GM12878 (cell line): Measurements from ENCODE around the gene SEMA3G. TPM values are rescaled to one million over a fixed set of nuclear protein-coding genes. Genes with fewer than 3 reads are reported as not detected.

Experiments used
- ATAC-seq: fragments of 200-7000 bp; cut with Tn5 transposase; 3 replicates; pipeline ENCODE4 v1.9.1; 2020; ENCODE audit warnings: mild to moderate bottlenecking, moderate library complexity
- BruUV-seq: library from RNA; stranded (reverse); fragments of 400-500 nt; replicated peaks from 2 replicates; lab custom pipeline; 2021; lab: Mats Ljungman, UMichigan
- CTCF ChIA-PET: fragments of 300-600 bp; sonication (Branson Sonifier 250); formaldehyde crosslinking; extraction: SDS; loops from one replicate; lab custom pipeline; 2021; ENCODE audit warnings: inconsistent platforms; lab: Yijun Ruan, JAX
- POLR2A ChIA-PET: fragments of 350-600 bp; formaldehyde crosslinking; extraction: SDS; loops from one replicate; lab custom pipeline; 2021; ENCODE audit warnings: inconsistent platforms; lab: Charles Lee
- RAD21 ChIA-PET: fragments of 300-600 bp; sonication (Branson Sonifier 250); formaldehyde crosslinking; loops from one replicate; lab custom pipeline; 2023; ENCODE audit warnings: antibody characterized with exemption; ENCODE audit not compliant: unreplicated experiment; lab: Charles Lee
- SMC1A ChIA-PET: fragments of 300-600 bp; sonication (Branson Sonifier 250); formaldehyde crosslinking; loops from one replicate; lab custom pipeline; 2023; ENCODE audit not compliant: unreplicated experiment, uncharacterized antibody; lab: Charles Lee
- DNase-seq: peaks from one replicate; pipeline ENCODE4 v3.0.0-alpha.2; 2011; ENCODE audit warnings: low read depth, low spot score
- FAIRE-seq: peaks from 3 replicates; lab custom pipeline; 2011; peaks lifted over from hg19 to GRCh38; lab: Jason Lieb, UNC
- H2AFZ ChIP-seq: 2 replicates; pipeline ENCODE4 v1.6.0; 2011; ENCODE audit warnings: low read depth, low read length, control low read depth; ENCODE audit not compliant: control insufficient read depth
- H3K27ac ChIP-seq: 2 replicates; pipeline ENCODE4 v1.5.1; 2011; ENCODE audit warnings: control low read depth; ENCODE audit not compliant: control insufficient read depth, insufficient read depth
- H3K27me3 ChIP-seq, 2 experiments: replicated peaks in 1 of 2; 2 replicates each; pipeline versions ENCODE4 v1.6.0 to v1.6.1; 2011; ENCODE audit warnings: low read length in 1 of 2; ENCODE audit not compliant: control insufficient read depth in 2 of 2, insufficient read depth in 2 of 2
- H3K36me3 ChIP-seq, 2 experiments: 2 replicates each; pipeline ENCODE4 v1.5.1; 2011; ENCODE audit warnings: low read length in 1 of 2; ENCODE audit not compliant: control insufficient read depth in 2 of 2, insufficient read depth in 2 of 2
- H3K4me1 ChIP-seq: 2 replicates; pipeline ENCODE4 v1.6.1; 2011; ENCODE audit warnings: mild to moderate bottlenecking, low read length, moderate library complexity, mixed read lengths; ENCODE audit not compliant: control insufficient read depth, insufficient read depth
- H3K4me2 ChIP-seq: 2 replicates; pipeline ENCODE4 v1.6.0; 2011; ENCODE audit warnings: control low read depth; ENCODE audit not compliant: control insufficient read depth, insufficient read depth
- H3K4me3 ChIP-seq: fragments of 200-600 bp; sonication (generic); 2 replicates; pipeline ENCODE4 v1.5.1; 2016
- H3K79me2 ChIP-seq: 2 replicates; pipeline ENCODE4 v1.6.0; 2011; ENCODE audit warnings: low read length; ENCODE audit not compliant: control insufficient read depth, insufficient read depth
- H3K9ac ChIP-seq: 2 replicates; pipeline ENCODE4 v1.8.0; 2011; ENCODE audit warnings: low read length, control low read depth, mixed read lengths; ENCODE audit not compliant: control insufficient read depth, insufficient read depth
- H3K9me3 ChIP-seq: replicated peaks from 3 replicates; pipeline ENCODE4 v1.5.1; 2011; ENCODE audit warnings: mild to moderate bottlenecking, low read length; ENCODE audit not compliant: control insufficient read depth, insufficient read depth
- H4K20me1 ChIP-seq: 2 replicates; pipeline ENCODE4 v1.6.0; 2011; ENCODE audit not compliant: control insufficient read depth, insufficient read depth
- CBFB ChIP-seq: IDR thresholded peaks from 2 replicates; pipeline ENCODE4 v1.6.1; 2016; ENCODE audit warnings: antibody characterized with exemption, low read depth
- CBX3 ChIP-seq: fragments of 200-600 bp; sonication (generic); IDR thresholded peaks from 2 replicates; pipeline ENCODE4 v1.6.1; 2016; ENCODE audit warnings: low read depth, borderline replicate concordance
- CBX5 ChIP-seq: sonication (generic); IDR thresholded peaks from 2 replicates; pipeline ENCODE4 v1.6.1; 2016; ENCODE audit warnings: low read depth, moderate library complexity, mild to moderate bottlenecking, inconsistent platforms
- FOS ChIP-seq: IDR thresholded peaks from 3 replicates; pipeline ENCODE4 v1.6.1; 2011; ENCODE audit warnings: borderline replicate concordance; ENCODE audit not compliant: insufficient read length; ENCODE audit errors: extremely low read depth
- HDAC2 ChIP-seq: fragments of 200-600 bp; sonication (generic); IDR thresholded peaks from 2 replicates; pipeline ENCODE4 v1.6.1; 2017
- JUNB ChIP-seq: IDR thresholded peaks from 2 replicates; pipeline ENCODE4 v1.6.1; 2016; ENCODE audit warnings: antibody characterized with exemption, mild to moderate bottlenecking
- JUND ChIP-seq: IDR thresholded peaks from 2 replicates; pipeline ENCODE4 v1.6.1; 2012; ENCODE audit warnings: low read depth, mild to moderate bottlenecking, low read length, improper control_type of control experiment, moderate library complexity
- NFYA ChIP-seq: IDR thresholded peaks from 2 replicates; pipeline ENCODE4 v1.6.1; 2011; ENCODE audit warnings: low read depth, mild to moderate bottlenecking, low read length, improper control_type of control experiment, borderline replicate concordance
- PAX5 ChIP-seq: IDR thresholded peaks from 2 replicates; pipeline ENCODE4 v1.6.1; 2011; ENCODE audit warnings: low read depth, low read length, borderline replicate concordance
- PRDM15 ChIP-seq: fragments of 450-650 bp; formaldehyde crosslinking; IDR thresholded peaks from 2 replicates; pipeline ENCODE4 v1.4.0; 2020; ENCODE audit warnings: mild to moderate bottlenecking, moderate library complexity
- RELA ChIP-seq: fragments of 450-650 bp; IDR thresholded peaks from 2 replicates; pipeline ENCODE4 v1.8.0; 2014; ENCODE audit warnings: borderline replicate concordance; ENCODE audit not compliant: partially characterized antibody
- SIX5 ChIP-seq: IDR thresholded peaks from 2 replicates; pipeline ENCODE4 v1.6.1; 2011; ENCODE audit warnings: mild to moderate bottlenecking, low read depth, low read length, moderate library complexity; ENCODE audit not compliant: severe bottlenecking
- TARDBP ChIP-seq: IDR thresholded peaks from 2 replicates; pipeline ENCODE4 v1.6.1; 2016; ENCODE audit warnings: borderline replicate concordance
- USF1 ChIP-seq: IDR thresholded peaks from 2 replicates; pipeline ENCODE4 v1.6.1; 2011; ENCODE audit warnings: borderline replicate concordance, low read depth, mild to moderate bottlenecking, moderate library complexity, mixed read lengths, low read length; ENCODE audit not compliant: insufficient read depth; ENCODE audit errors: extremely low read length
- ZBTB33 ChIP-seq: fragments of 450-650 bp; IDR thresholded peaks from 2 replicates; pipeline ENCODE4 v1.6.1; 2017; ENCODE audit warnings: mild to moderate bottlenecking
- WGBS: methylation state at CpG from one replicate; pipeline ENCODE4 v1.1.6; 2016; ENCODE audit warnings: low lambda C conversion rate; ENCODE audit not compliant: insufficient replicate concordance, insufficient coverage; ENCODE audit errors: missing lambda C conversion rate; 5-methylcytosine and 5-hydroxymethylcytosine counted together
- in situ Hi-C: fragments of 300-500 bp; cut with MboI; formaldehyde crosslinking; loops from 9 replicates; pipeline ENCODE4 v1.14.3; 2018; ENCODE audit warnings: mixed read lengths
- intact Hi-C: fragments of 100-400 bp; cut with micrococcal nuclease; formaldehyde crosslinking; loops from one replicate; pipeline ENCODE4 v1.14.2; 2022; ENCODE audit not compliant: unreplicated experiment
- polyA plus RNA-seq, 11 experiments: library from polyadenylated mRNA; depleted of rRNA in 4 of 11; unstranded in 6 of 11; stranded (reverse) in 5 of 11; fragments of >200 nt; fragmentation: Nextera tagmentation in 4 of 11; fragmentation: Illumina TruSeq in 1 of 11; extraction: Ambion mirVana in 4 of 11; extraction: Trizol in 1 of 11; gene quantifications; 1 replicate in 1 of 11; 2 replicates in 10 of 11; pipeline versions ENCODE4 v1.2.1 to v1.2.3, GENCODE V29; 2011 to 2016; ENCODE audit warnings: inconsistent platforms in 2 of 11, missing spikeins in 2 of 11, low read depth in 1 of 11
- total RNA-seq, 4 experiments: library from RNA; depleted of rRNA in 3 of 4; stranded (reverse); fragments of >200 nt in 3 of 4; fragmentation: Illumina TruSeq in 1 of 4; extraction: Trizol in 1 of 4; gene quantifications; 2 replicates each; pipeline versions ENCODE4 v1.2.1 to v1.2.3, GENCODE V29; 2013 to 2021
- TF ChIP-seq, protein P1 (sequence below): fragments of 450-650 bp; IDR thresholded peaks from 2 replicates; pipeline ENCODE4 v1.6.1; 2017; ENCODE audit warnings: mild to moderate bottlenecking, low read depth, inconsistent platforms; ENCODE audit not compliant: poor library complexity, severe bottlenecking

Gene SEMA3G
- total and polyA plus RNA-seq, 10 of the 15 experiments (the other 5 are each of a cell fraction or from before 2014, with no cell fraction given) = 0.03 to 0.04 TPM; not detected in 8

GRCh38 chr3:52432691-52433141 is 12.2 kb downstream of the SEMA3G start:
- H3K79me2 ChIP-seq = no peaks in the 10 kb centered on the region
- CTCF ChIA-PET = interaction anchor here (1.0 to 8.8 kb wide), 4 partner anchors 14 to 93 kb away, joined by 3 to 147 read pairs (median 26); partner anchors contain the start of gene SEMA3G
- intact Hi-C loops (no loop called here), in situ Hi-C loops (no loop called here)
- no peaks in the 10 kb centered on the region for H3K4me1 ChIP-seq
- no peak overlapping the region for H3K9ac ChIP-seq
- no TSS peak for BruUV-seq
- no peak overlapping the region for H3K27ac ChIP-seq
- POLR2A ChIA-PET = interaction anchor here (1.1 kb wide), 1 partner anchor 26 kb away, joined by 3 read pairs; no protein-coding TSS in a partner anchor
- SMC1A ChIA-PET = interaction anchor here (0.6 to 1.1 kb wide), 2 partner anchors 8 to 15 kb away, joined by 3 to 4 read pairs; no protein-coding TSS in a partner anchor
- H4K20me1 ChIP-seq = no peaks in the 10 kb centered on the region
- RAD21 ChIA-PET = no interaction called here
- H3K27me3 ChIP-seq = no peaks in the 10 kb centered on the region
- DNase-seq (no peak), ATAC-seq (no peak), FAIRE-seq (no peak)
- 11% methylated on average over 4 of the region's 4 CpGs for WGBS
- no peaks in the 10 kb centered on the region for H3K36me3 ChIP-seq
- H3K4me2 ChIP-seq = no peak overlapping the region
- no peak overlapping the region for H3K4me3 ChIP-seq
- H2AFZ ChIP-seq = no peak overlapping the region
- no peaks in the 10 kb centered on the region for H3K9me3 ChIP-seq
- TF ChIP-seq NFYA (no peak), CBX5 (no peak), PRDM15 (CRISPR knock-in tag) (no peak), SIX5 (no peak), FOS (no peak), JUNB (no peak), JUND (no peak), CBX3 (no peak), USF1 (no peak), CBFB (no peak), ZBTB33 (no peak), TARDBP (no peak), RELA (no peak), PAX5 (no peak), HDAC2 (no peak)
- TF ChIP-seq, protein P1, sequence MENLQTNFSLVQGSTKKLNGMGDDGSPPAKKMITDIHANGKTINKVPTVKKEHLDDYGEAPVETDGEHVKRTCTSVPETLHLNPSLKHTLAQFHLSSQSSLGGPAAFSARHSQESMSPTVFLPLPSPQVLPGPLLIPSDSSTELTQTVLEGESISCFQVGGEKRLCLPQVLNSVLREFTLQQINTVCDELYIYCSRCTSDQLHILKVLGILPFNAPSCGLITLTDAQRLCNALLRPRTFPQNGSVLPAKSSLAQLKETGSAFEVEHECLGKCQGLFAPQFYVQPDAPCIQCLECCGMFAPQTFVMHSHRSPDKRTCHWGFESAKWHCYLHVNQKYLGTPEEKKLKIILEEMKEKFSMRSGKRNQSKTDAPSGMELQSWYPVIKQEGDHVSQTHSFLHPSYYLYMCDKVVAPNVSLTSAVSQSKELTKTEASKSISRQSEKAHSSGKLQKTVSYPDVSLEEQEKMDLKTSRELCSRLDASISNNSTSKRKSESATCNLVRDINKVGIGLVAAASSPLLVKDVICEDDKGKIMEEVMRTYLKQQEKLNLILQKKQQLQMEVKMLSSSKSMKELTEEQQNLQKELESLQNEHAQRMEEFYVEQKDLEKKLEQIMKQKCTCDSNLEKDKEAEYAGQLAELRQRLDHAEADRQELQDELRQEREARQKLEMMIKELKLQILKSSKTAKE = no peak
